Tibial artery (tissue), 4 donors: ENCODE data around the gene DNAJC10.
A peak's percentile ranks its signal among the peaks of the same experiment; 100 is the strongest.
"Not testable (repeated sequence)": the region's sequence is repeated elsewhere in the genome, so short reads cannot be mapped to it uniquely, and the experiment has no call there.

Experiments
- DNase-seq, 2 donors: peaks; one replicate each; pipeline ENCODE4 v3.0.0-alpha.2; 2019
- H3K27ac ChIP-seq, 2 donors: fragments of 200-600 bp; sonication (generic) in 1 of 2; 1 replicate in 1 of 2; 2 replicates in 1 of 2; pipeline ENCODE4 v1.5.1; 2018 to 2019; ENCODE audit warnings: mild to moderate bottlenecking in 1 of 2
- H3K27me3 ChIP-seq, 2 donors: fragments of 200-600 bp; sonication (generic) in 1 of 2; one replicate each; pipeline versions ENCODE4 v1.5.1 to v1.6.0; 2016 to 2019
- H3K36me3 ChIP-seq, 3 donors: fragments of 200-600 bp; sonication (generic) in 2 of 3; one replicate each; pipeline ENCODE4 v1.5.1; 2016 to 2019; ENCODE audit warnings: mild to moderate bottlenecking in 2 of 3
- H3K4me1 ChIP-seq, 4 donors: fragments of 200-600 bp; sonication (generic) in 2 of 4; 1 replicate in 3 of 4; 2 replicates in 1 of 4; pipeline ENCODE4 v1.5.1; 2016 to 2019
- H3K4me3 ChIP-seq, 2 donors: fragments of 200-600 bp; sonication (generic) in 1 of 2; 1 replicate in 1 of 2; 2 replicates in 1 of 2; pipeline ENCODE4 v1.5.1; 2018 to 2019; ENCODE audit warnings: mild to moderate bottlenecking in 2 of 2
- H3K9me3 ChIP-seq, 3 donors: fragments of 200-600 bp; sonication (generic) in 1 of 3; one replicate each; pipeline ENCODE4 v1.5.1; 2016 to 2019
- CTCF ChIP-seq, 2 experiments: fragments of 200-600 bp in 1 of 2; fragments of 450-650 bp in 1 of 2; IDR thresholded peaks; one replicate each; pipeline ENCODE4 v1.5.1; 2017 to 2019; ENCODE audit warnings: antibody characterized with exemption in 2 of 2, mild to moderate bottlenecking in 1 of 2, moderate library complexity in 1 of 2
- intact Hi-C: fragments of 100-400 bp; cut with DNase I; formaldehyde crosslinking; loops from one replicate; pipeline ENCODE4 v1.15.0; 2023; ENCODE audit warnings: low total_unique reads

DNAJC10 gene

DNA sequence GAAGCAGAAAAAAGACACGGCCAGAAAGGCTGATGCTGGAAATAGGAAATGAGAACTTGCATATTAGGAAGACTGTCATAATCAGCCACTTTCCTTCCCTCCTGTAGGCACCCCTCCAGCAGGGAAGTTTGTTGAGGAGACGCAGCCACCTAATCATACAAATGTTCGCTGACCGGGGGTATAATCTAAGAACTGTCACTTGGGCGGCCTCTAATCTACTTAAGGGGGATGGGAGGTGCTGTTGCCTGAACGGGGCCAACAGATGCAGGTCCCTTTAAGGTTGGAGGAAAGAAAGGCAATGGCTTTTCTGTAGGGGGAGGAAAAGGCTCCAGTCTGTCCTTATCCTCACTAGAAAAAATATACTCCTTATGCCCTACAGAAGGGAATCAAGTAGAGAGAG lies 50.6 kb downstream of the DNAJC10 start:
- no peaks in the 10 kb centered on the region for H3K9me3 ChIP-seq
- intact Hi-C loops = loop anchor here (10.0 kb wide), 1 partner anchor 218 kb away; no protein-coding TSS in a partner anchor
- H3K36me3 ChIP-seq = peaks cover 19 to 46% (median 42%) of the 10 kb centered on the region in 3 donors
- H3K4me1 ChIP-seq = peaks cover 0 to 8% (median 3%) of the 10 kb centered on the region in 4 donors
- no peaks in the 10 kb centered on the region for H3K27me3 ChIP-seq
- H3K27ac ChIP-seq = no peak overlapping the region
- TF ChIP-seq CTCF (IDR thresholded peaks at IDR 0.05) = no peak
- no peak for DNase-seq
- H3K4me3 ChIP-seq = no peak overlapping the region

DNA sequence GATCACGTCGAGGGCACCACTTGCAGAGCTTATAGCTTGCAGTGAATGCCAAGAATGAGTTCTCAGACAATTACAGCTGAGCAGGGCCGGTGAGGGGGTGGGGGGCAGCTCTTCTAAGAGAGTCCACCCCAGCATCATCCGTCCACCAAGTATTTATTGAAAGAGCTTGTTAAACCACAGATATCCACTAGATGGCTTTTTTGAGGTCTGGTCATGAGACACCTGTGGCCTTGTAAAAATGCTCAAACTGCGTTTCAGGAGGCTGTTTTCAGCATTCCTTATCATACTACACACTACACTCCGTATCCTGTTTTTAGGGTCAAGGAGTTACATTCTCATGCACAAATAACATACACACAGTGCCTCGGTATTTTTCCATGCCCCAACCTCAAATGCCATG lies 51.5 kb downstream of the DNAJC10 start:
- H3K4me3 ChIP-seq = no peak overlapping the region
- DNase-seq = no peak
- H3K27me3 ChIP-seq = no peaks in the 10 kb centered on the region
- H3K27ac ChIP-seq = no peak overlapping the region
- peaks cover 19 to 52% (median 42%) of the 10 kb centered on the region in 3 donors for H3K36me3 ChIP-seq
- intact Hi-C loops = loop anchor here (10.0 kb wide), 1 partner anchor 217 kb away; no protein-coding TSS in a partner anchor
- peak; percentile 27 to 33 for TF ChIP-seq CTCF (IDR thresholded peaks at IDR 0.05)
- H3K4me1 ChIP-seq = peaks cover 0 to 6% (median 0%) of the 10 kb centered on the region in 4 donors
- H3K9me3 ChIP-seq = no peaks in the 10 kb centered on the region

DNA sequence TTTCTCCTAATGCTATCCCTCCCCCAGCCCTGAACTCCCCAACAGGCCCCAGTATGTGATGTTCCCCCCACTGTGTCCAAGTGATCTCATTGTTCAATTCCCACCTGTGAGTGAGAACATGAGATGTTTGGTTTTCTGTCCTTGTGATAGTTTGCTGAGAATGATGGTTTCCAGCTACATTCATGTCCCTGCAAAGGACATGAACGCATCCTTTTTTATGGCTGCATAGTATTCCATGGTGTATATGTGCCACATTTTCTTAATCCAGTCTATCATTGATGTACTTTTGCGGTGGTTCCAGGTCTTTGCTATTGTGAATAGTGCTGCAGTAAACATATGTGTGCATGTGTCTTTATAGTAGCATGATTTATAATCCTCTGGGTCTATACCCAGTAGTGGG lies 52.9 kb downstream of the DNAJC10 start:
- not testable (repeated sequence) for H3K27ac ChIP-seq, H3K27me3 ChIP-seq, H3K4me3 ChIP-seq, H3K9me3 ChIP-seq, H3K4me1 ChIP-seq, DNase-seq
- intact Hi-C loops = loop anchor here (10.0 kb wide), 1 partner anchor 216 kb away; no protein-coding TSS in a partner anchor
- peaks cover 14 to 42% (median 32%) of the 10 kb centered on the region in 3 donors for H3K36me3 ChIP-seq

- peaks cover 28 to 34% (median 31%) of the 10 kb centered on the region in 3 donors for H3K36me3 ChIP-seq
- intact Hi-C loops = no loop called here
- H3K4me1 ChIP-seq = no peaks in the 10 kb centered on the region
- no peak for TF ChIP-seq CTCF (IDR thresholded peaks at IDR 0.05)
- DNase-seq = no peak
- H3K9me3 ChIP-seq = no peaks in the 10 kb centered on the region
- H3K4me3 ChIP-seq = no peak overlapping the region
- H3K27ac ChIP-seq = no peak overlapping the region
- no peaks in the 10 kb centered on the region for H3K27me3 ChIP-seq
These were observed 63.3 kb downstream of the DNAJC10 start for GRCh38 chr2:182779323-182779722.

- intact Hi-C loops = loop anchor here (10.0 kb wide), 1 partner anchor 194 kb away; no protein-coding TSS in a partner anchor
- H3K27ac ChIP-seq, H3K27me3 ChIP-seq, H3K4me3 ChIP-seq, H3K4me1 ChIP-seq, H3K9me3 ChIP-seq, DNase-seq: not testable (repeated sequence)
- H3K36me3 ChIP-seq = peaks cover 20 to 26% (median 24%) of the 10 kb centered on the region in 3 donors
These were observed 65.0 kb downstream of the DNAJC10 start for GRCh38 chr2:182781099-182781498.

DNA sequence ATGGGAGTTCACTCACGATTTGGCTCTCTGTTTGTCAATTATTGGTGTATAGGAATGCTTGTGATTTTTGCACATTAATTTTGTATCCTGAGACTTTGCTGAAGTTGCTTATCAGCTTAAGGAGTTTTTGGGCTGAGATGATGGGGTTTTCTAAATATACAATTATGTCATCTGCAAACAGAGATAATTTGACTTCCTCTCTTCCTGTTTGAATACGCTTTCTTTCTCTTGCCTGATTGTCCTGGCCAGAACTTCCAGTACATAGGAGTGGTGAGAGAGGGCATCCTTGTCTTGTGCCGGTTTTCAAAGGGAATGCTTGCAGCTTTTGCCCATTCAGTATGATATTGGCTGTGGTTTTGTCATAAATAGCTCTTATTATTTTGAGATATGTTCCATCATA lies 66.6 kb downstream of the DNAJC10 start:
- DNase-seq, H3K4me3 ChIP-seq, H3K27me3 ChIP-seq, H3K4me1 ChIP-seq, H3K9me3 ChIP-seq, H3K27ac ChIP-seq: not testable (repeated sequence)
- intact Hi-C loops = loop anchor here (10.0 kb wide), 1 partner anchor 192 kb away; no protein-coding TSS in a partner anchor
- peaks cover 8 to 16% (median 13%) of the 10 kb centered on the region in 3 donors for H3K36me3 ChIP-seq

GRCh38 chr2:182784058-182784706 lies 68.1 kb downstream of the DNAJC10 start:
- Histone ChIP-seq H3K27me3 (no peaks in the 10 kb centered on the region), H3K9me3 (no peaks in the 10 kb centered on the region), H3K36me3 (peaks cover 0 to 10% (median 8%) of the 10 kb centered on the region in 3 donors), H3K4me3 (no peak overlapping the region), H3K27ac (no peak overlapping the region), H3K4me1 (no peaks in the 10 kb centered on the region)
- intact Hi-C loops = loop anchor here (10.0 kb wide), 1 partner anchor 191 kb away; no protein-coding TSS in a partner anchor
- DNase-seq = no peak
- no peak for TF ChIP-seq CTCF (IDR thresholded peaks at IDR 0.05)
